ENCODE measurements around the gene PDLIM7.

Gene PDLIM7

DNA sequence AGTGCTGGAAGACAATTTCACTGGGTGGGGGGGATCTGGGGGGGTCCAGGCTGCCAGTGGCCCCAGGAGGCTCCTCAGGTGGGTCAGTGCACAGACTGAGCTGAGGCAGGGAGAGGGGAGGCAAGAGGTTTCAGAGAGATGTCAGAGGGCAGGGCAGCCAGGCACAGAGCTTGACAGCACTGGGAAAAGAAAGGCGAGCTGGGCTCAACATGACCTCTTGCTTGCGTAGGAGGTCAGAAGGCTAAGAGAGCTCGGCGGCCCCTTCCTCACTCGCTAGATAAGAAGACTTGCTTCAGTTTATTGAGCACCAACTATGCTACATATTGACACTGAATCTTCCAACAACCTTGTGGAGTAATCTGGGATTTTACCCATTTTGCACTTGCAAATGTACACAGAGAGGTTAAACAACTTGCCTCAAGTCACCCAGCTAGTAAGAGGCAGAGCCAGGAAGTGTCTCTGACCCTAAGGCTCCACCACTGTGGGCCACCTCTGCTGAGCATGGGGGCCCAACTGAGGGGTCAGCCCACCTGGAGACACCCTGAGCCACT, 3.5 kb downstream of the PDLIM7 start:
- no peak overlapping the region for H3K4me3 ChIP-seq (replicated peaks; ENCODE audit: insufficient read depth, low read length)
- H3K27ac ChIP-seq (replicated peaks), result peak overlapping the region; percentile 55
- DNase-seq (ENCODE audit: low read depth in 1 of 2, low spot score in 1 of 2), result no peak
- H3K27me3 ChIP-seq (ENCODE audit: insufficient read depth, poor library complexity, severe bottlenecking), result no peaks in the 10 kb centered on the region
- TF ChIP-seq SPI1 (IDR thresholded peaks at IDR 0.05; ENCODE audit: borderline replicate concordance, low read depth), result no peak
- TF ChIP-seq, protein P1, sequence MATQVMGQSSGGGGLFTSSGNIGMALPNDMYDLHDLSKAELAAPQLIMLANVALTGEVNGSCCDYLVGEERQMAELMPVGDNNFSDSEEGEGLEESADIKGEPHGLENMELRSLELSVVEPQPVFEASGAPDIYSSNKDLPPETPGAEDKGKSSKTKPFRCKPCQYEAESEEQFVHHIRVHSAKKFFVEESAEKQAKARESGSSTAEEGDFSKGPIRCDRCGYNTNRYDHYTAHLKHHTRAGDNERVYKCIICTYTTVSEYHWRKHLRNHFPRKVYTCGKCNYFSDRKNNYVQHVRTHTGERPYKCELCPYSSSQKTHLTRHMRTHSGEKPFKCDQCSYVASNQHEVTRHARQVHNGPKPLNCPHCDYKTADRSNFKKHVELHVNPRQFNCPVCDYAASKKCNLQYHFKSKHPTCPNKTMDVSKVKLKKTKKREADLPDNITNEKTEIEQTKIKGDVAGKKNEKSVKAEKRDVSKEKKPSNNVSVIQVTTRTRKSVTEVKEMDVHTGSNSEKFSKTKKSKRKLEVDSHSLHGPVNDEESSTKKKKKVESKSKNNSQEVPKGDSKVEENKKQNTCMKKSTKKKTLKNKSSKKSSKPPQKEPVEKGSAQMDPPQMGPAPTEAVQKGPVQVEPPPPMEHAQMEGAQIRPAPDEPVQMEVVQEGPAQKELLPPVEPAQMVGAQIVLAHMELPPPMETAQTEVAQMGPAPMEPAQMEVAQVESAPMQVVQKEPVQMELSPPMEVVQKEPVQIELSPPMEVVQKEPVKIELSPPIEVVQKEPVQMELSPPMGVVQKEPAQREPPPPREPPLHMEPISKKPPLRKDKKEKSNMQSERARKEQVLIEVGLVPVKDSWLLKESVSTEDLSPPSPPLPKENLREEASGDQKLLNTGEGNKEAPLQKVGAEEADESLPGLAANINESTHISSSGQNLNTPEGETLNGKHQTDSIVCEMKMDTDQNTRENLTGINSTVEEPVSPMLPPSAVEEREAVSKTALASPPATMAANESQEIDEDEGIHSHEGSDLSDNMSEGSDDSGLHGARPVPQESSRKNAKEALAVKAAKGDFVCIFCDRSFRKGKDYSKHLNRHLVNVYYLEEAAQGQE (IDR thresholded peaks at IDR 0.05; ENCODE audit: insufficient replicate concordance, low read depth), result no peak
- TF ChIP-seq, protein P2, sequence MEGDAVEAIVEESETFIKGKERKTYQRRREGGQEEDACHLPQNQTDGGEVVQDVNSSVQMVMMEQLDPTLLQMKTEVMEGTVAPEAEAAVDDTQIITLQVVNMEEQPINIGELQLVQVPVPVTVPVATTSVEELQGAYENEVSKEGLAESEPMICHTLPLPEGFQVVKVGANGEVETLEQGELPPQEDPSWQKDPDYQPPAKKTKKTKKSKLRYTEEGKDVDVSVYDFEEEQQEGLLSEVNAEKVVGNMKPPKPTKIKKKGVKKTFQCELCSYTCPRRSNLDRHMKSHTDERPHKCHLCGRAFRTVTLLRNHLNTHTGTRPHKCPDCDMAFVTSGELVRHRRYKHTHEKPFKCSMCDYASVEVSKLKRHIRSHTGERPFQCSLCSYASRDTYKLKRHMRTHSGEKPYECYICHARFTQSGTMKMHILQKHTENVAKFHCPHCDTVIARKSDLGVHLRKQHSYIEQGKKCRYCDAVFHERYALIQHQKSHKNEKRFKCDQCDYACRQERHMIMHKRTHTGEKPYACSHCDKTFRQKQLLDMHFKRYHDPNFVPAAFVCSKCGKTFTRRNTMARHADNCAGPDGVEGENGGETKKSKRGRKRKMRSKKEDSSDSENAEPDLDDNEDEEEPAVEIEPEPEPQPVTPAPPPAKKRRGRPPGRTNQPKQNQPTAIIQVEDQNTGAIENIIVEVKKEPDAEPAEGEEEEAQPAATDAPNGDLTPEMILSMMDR (IDR thresholded peaks at IDR 0.05; ENCODE audit: insufficient read depth, low read length), result no peak
- no peak for TF ChIP-seq POLR2AphosphoS5 (IDR thresholded peaks at IDR 0.05; ENCODE audit: low read depth)
- no peak for TF ChIP-seq GABPA (IDR thresholded peaks at IDR 0.05; ENCODE audit: low read depth)

GRCh38 chr5:177492841-177493240, 4.6 kb downstream of the PDLIM7 start:
- no peaks in the 10 kb centered on the region for H3K27me3 ChIP-seq (ENCODE audit: insufficient read depth, poor library complexity, severe bottlenecking)
- H3K27ac ChIP-seq (replicated peaks), result peak overlapping the region; percentile 55; the same call in 1 of the 2 replicates

GRCh38 chr5:177491983-177492746, 5.2 kb downstream of the PDLIM7 start:
- DNase-seq (ENCODE audit: low read depth in 1 of 2, low spot score in 1 of 2), result no peak
- Histone ChIP-seq H3K27ac (replicated peaks) (no peak overlapping the region), H3K27me3 (ENCODE audit: insufficient read depth, poor library complexity, severe bottlenecking) (no peaks in the 10 kb centered on the region), H3K4me3 (replicated peaks; ENCODE audit: insufficient read depth, low read length) (no peak overlapping the region)
- TF ChIP-seq, protein P1 (IDR thresholded peaks at IDR 0.05; ENCODE audit: insufficient replicate concordance, low read depth), result no peak
- TF ChIP-seq GABPA (IDR thresholded peaks at IDR 0.05; ENCODE audit: low read depth) (no peak), POLR2AphosphoS5 (IDR thresholded peaks at IDR 0.05; ENCODE audit: low read depth) (no peak), SPI1 (IDR thresholded peaks at IDR 0.05; ENCODE audit: borderline replicate concordance, low read depth) (no peak)
- TF ChIP-seq, protein P2 (IDR thresholded peaks at IDR 0.05; ENCODE audit: insufficient read depth, low read length), result no peak

More at GRCh38 chr5:177492841-177493240, 4.6 kb downstream of the PDLIM7 start:
- no peak for DNase-seq (ENCODE audit: low read depth in 1 of 2, low spot score in 1 of 2)
- no peak for TF ChIP-seq GABPA (IDR thresholded peaks at IDR 0.05; ENCODE audit: low read depth)
- TF ChIP-seq, protein P1 (IDR thresholded peaks at IDR 0.05; ENCODE audit: insufficient replicate concordance, low read depth), result no peak
- TF ChIP-seq, protein P2 (IDR thresholded peaks at IDR 0.05; ENCODE audit: insufficient read depth, low read length), result no peak
- TF ChIP-seq SPI1 (IDR thresholded peaks at IDR 0.05; ENCODE audit: borderline replicate concordance, low read depth), result no peak
- no peak overlapping the region for H3K4me3 ChIP-seq (replicated peaks; ENCODE audit: insufficient read depth, low read length)

Measured in HL-60 (cell line).